Embryonic facial prominence (tissue), 1 donor: Measurements from ENCODE around the gene KIAA1755.

Source experiments
- DNase-seq: peaks from one replicate; pipeline ENCODE4 v3.0.0-alpha.2; 2016; ENCODE audit errors: extremely low spot score

The KIAA1755 gene, protein sequence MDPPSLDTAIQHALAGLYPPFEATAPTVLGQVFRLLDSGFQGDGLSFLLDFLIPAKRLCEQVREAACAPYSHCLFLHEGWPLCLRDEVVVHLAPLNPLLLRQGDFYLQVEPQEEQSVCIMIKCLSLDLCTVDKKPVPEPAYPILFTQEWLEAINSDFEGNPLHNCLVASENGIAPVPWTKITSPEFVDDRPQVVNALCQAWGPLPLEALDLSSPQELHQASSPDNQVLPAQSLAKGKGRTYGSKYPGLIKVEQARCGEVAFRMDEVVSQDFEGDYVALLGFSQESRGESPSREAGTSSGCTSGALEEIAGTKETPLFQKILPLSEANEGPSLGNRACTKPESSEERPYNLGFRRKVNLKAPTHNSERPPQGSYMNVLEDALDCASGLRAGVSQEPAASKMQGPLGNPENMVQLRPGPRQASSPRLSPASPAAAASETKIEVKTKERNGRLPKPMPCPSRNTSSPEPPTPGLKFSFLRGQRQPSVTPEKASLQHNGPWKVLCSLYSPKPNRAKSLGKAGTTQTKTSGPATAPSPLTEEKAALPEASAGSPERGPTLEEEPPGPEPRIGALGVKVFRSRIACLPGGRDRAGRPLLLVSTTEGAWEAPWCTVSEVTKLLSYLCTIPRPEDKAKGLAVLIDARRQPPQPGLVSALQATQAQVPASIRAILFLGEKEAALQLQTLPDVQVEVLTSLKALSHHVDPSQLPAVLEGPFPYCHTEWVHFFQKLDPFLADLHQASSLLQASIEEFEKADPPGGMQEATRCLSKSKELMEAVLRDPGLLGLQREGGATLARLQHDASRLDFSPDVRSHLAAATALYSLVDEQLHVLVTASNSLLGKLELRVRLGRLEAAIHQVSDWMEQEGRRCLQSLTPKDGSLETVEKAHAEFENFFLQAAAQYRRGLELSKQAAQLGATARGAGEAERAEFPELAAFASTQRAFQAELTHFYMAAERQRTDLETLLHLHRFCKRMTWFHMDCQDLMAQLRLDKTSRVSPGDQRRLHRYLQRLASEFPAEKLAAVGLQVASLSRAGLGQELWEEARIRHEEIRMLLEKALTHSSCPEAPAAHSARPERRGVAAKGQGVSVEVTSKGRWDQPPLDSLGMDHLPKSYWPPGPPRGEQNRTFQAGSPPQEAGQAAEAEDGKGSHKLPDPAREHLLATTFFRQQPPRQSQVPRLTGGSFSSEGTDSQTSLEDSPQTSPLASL

DNA sequence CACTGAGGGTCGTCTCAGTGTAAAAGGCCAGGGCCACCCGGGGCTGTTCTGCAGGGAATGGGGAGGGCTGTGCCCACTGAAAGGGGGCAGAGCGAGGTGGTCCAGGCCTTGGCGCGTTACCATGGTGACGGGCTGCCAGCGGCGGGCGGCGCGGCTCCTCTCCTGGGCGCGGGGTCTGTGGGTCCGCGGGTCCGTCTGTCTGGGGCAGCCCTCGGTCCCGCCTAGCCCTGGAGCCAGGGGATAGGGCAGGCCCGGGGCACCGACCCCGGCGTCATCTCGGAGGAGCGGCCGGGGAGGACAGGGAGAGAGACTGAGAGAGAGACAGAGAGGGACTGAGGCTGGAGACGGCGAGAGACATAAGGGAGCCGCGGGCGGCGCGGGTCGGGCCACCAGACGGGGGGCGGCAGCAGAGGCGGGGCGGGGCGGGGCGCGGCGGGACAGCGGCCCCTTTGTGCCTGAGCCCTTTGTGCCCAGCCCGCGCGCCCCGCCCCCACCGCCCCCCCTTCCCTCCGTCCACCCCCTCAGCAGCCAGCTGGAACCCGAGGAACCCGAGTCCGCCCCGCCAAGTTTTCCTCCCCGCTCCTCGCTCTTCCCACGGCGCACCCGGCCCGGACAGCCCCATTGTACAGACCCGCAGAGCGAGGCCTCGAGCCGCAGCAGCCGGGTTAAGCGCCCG, at the start of gene KIAA1755:
Gene KIAA1755, minus strand, starts transcription at position 358 of the 676 bp plus-strand sequence. Its CDS starts 235 bp downstream, at position 123.
- peak; percentile 80 for DNase-seq

DNA sequence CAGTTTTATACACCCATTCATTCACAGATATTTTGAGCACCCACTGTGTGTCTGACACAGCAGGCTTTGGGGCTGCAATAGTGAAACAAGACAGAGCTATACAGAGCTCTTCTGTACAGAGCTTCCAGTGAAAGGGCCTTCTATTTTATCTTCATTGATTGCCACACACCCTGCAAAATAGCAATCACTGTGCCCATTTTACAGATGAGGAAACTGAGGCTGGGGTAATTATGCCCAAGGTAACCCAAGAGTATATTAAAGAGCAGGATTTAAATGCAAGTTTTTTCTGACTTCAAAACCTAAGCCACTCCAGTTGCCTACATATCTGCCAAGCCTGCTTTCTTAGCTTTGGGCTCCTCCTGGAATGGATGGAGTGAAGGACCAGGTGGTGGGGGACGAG, 47.9 kb upstream of the KIAA1755 start:
- DNase-seq: no peak

DNA sequence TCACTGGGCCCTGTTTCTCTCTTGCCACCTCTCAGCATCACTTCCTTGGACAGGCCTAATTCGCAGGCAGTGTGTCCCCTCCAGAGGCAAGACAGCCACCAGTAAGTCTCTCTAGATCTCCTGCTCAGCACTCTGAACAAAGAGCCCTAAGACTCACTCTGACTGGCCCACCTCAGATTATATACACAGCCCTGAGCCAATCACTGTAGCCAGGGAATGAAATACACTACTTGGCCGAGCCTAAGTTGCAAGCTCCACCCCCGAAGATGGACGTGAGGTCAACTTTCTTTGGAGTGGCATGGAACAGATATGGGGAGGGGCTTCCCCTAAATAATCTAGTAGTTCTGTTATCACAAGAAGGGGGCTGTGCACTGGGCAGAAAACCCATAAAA, 47.5 kb upstream of the KIAA1755 start:
- DNase-seq: no peak

DNA sequence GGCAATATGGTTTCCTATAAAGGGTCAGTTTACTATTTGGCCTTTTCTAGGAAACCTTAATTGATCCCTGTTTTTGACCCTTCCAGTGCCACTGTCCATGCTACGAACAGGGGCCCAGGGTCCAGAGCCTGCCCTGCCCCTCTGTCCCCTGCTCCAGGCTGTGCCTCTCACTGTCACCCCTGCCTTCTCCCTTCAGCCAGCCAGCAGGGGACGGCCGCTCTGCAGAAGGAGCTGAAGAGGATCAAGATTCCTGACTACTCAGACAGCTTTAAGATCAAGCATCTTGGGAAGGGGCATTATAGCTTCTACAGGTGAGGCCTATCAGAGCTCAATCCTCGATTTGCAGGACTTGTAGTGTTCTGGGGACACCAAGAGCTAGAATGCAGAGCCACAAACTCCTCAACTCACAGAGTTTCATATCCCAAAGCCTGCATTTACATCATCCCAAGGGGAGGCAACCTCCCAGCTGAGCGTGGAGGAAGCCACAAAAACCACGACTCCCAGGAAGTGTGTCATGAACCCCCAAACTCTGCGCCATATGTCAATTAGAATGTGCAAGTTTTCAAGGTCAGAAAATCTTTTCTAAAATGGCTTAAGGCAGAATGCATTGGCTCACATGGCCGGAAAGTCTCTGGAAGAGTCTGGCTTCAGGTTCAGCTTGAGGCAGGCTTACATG, 47.0 kb upstream of the KIAA1755 start:
- no peak for DNase-seq

DNA sequence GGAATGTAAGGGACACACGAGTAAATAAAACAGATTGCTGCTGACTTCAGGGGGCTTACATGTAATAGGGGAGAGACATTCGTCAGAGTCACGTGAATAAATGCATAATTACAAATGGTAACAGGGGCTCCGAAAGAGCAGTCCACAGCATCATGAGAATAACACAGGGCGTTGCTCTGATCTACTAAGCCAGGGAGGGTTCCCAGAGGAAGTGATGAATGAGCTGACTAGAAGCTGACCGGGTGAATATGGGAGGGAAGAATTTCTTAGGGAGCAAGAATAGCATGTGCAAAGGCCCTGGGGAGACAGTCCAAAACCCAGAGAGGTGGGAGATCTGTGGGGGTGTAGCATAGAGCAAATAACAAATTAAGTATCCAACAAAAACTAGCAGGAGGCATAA, 45.8 kb upstream of the KIAA1755 start:
- DNase-seq: no peak

DNA sequence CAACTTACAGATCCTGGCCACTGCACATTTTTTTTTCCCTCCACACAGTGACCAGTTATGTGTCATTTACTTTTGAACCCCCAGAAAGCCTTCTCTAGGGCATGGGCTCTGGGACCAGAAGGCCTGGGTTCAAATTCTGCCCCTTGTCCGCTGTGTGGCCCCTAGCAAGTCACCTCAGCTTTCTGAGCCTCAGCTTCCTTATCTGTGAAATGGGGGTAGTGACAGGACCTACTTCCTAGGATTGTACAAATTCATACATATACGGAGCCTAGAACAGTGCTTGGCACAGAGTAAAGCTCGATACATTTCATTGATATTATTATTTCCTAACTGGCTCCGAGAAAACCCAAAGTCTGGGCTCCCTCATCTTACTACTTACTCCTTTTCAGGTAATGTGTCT, 45.0 kb upstream of the KIAA1755 start:
- no peak for DNase-seq

DNA sequence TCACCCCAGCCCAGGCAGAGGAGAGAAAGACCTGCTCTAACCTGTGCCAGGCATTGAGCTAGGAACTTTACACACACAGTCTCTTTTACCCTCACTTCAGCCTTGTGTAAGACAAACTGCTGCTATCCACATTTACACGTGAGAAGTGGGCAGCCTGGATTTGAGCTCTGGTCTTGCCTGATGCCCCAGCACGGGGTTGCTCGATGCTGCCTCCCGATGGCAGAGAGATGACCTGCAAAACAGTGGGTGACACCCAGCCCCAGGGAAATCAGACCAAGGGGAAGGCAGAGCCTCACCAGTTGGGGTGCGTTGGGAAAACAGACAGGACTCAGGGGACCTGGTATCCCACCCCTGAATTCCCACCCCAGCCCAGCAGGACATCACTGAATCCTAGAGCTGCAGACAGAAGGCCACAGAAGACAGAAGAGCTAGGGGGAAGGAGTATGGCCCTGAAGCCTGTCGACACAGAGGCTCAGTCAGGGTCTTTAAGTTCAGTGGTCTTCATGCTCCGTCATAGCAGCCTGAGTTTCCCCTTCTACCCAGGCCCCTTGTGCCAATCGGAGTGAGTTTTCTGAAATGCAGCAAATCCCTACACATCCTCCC, 44.4 kb upstream of the KIAA1755 start:
- DNase-seq: no peak

DNA sequence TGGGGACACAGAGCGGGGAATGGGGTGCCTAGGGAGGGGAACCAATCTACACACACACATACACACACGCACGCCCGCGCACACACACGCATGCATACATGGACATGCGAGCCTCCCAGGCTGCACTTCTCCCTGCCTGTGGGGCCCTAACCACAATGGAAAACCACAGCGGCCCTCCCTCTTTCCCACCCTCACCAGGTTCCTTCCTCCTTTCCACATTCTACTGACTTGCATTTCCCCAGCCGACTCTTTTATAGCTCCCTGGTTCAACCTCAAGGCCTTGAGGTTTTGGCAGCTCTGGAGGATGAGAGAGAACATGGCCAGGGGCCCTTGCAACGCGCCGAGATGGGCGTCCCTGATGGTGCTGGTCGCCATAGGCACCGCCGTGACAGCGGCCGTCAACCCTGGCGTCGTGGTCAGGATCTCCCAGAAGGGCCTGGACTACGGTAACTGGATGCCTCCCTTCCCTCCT, 43.4 kb upstream of the KIAA1755 start, which contains the start of gene BPI:
Gene BPI, plus strand, starts transcription at position 249 of the 472 bp plus-strand sequence. Its CDS starts 68 bp downstream, at position 317.
- DNase-seq: peak; percentile 29

DNA sequence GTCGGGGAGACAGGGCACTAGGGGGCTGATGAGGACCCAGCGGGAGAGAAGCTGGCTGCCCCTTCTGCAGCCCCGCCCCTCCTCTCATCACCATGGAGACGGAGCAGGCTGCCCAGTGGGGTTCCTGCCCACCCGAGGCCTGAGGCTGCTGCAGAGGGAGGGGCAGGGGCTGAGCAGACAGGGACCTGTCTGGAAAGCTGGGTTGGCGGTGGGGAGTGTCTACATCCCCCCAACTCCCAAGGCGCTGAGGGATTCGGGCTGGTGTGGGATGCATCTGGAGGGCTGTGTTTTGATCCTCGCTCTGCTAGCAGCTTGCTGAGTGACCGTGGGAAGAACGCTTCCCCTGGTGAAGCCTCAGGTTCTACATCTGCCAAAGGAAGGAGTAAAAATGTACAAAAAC, 42.3 kb upstream of the KIAA1755 start:
- DNase-seq: no peak

DNA sequence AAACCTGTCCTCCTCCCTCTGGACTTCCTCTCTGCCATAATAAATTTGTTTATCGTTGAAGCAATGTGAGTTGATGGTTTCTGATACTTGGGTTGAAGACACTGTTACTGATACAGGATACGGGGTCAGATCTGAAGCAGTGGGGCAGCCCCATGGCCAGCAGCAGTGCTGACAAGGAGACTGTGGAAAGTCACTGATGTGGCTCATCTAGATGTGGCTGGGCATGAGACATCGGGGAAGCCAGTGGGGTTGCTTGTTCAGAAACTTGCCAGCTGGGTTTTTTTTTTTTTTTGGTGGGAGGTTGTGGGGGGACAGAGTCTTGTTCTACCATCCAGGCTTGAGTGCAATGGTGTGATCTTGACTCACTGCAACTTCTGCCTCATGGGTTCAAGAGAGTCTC, 40.8 kb upstream of the KIAA1755 start:
- no peak for DNase-seq

DNA sequence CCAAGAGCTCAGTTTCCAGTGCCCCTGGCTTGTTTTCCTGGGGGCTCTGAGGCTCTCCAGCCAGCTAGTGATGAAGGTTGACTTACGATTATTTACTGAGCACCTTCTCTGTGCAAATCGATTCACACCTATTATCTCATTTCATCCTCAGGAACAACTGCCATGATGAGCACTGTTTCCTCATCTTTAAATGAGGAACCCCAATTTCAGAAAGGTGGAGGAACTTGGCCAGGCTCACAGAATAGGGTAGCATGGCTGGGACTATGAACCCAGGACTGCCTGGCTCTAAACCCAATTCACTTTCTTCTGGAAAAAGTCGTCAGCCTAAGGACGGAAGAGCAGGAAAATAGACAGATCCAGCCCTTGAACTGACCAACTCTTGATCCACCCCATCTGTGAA, 39.9 kb upstream of the KIAA1755 start:
- no peak for DNase-seq

DNA sequence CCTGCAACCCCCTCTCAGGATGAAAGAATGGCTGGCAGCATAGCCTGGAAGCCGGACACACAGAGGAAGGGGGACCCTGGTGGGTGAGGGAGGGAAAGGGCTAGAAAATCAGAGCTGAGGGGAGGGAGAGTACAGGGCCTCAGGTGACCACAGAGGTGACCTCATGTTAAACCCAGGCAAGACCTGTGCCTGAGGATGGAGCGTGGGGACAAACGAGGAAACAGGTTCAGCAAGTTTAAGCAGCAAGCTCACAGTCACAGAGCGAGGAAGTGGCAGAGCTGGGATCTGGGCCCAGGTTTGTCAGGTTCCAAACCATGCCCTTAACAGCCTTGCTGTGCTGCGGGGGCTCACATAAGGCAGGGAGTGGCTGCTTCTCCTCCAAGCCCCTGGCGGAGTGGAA, 39.4 kb upstream of the KIAA1755 start:
- DNase-seq: no peak

DNA sequence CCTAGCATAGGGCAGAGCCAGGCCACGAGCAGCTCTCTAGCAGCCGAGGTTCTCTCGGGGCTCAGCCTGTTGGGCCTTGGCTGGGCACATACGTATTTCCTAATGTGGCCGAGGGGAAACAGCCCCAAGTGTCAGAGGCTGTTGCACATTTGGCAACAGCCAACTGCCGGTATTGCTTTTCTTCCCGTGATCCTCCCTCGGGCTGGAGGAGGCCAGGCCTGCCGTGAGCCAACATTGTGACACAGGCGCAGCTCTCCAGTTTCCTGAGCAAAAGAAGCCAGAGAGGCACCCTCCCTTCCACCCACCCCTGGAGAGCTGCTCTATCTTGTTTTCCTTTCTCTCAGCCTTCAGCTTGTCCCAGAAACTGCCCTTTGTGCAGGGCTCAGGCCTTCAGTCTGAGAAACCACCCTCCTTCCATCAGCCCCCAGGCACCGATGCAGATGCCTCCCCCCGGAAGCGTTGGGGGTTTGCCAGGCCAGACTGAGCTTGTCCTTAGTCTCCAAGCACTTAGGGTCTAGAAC, 38.3 kb upstream of the KIAA1755 start:
- no peak for DNase-seq

DNA sequence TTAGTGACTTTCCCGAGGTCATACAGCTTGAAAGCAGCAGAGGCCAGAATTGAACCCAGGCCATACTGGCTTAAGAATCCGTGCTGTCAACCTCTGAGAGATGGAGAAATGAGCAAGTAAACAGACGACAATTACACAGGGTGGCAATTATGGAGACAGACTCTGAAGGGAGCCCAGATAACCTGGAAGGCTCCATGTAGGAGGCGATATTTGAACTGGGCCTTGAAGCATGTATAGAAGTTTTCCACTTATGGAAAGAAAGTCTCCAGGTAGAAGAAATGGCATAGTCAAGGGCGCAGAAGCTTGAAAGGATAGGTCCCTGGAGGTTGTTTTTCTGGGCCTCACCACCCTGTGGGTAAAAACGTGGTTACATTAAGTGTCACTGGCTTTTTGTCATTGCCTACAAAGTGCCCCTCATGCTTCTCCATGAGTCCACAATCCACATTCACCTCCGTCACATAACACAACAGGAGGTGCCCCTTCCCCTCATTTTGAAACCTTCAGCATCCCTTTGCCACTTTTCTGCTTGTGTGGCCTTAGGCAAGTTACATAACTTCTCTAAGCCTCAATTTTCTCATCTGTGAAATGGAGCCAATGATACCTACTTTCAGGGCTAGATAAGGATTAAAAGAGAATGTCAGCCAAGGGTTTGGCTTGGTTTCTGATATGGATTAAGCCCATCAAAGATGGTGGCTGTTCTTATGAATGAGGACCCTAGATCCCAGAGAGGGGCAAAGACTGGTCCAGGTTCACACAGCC, 37.6 kb upstream of the KIAA1755 start:
- no peak for DNase-seq

DNA sequence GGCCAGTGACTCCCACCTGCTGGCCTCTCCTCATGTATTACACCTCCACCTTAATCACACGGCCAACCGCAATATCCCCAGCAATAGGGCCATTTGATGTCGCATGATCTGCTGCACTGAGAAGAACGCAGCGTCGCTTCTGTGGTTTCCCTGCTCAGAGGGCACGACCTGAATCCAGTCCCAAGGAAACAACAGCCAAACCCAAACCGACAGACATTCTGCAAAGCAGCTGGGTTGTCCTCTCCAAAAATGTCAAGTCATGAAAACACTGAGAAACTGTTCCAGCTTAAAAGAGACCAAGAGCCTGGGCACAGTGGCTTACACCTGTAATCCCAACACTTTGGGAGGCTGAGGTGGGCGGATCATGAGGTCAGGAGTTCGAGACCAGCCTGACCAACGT, 35.9 kb upstream of the KIAA1755 start:
- DNase-seq: no peak

DNA sequence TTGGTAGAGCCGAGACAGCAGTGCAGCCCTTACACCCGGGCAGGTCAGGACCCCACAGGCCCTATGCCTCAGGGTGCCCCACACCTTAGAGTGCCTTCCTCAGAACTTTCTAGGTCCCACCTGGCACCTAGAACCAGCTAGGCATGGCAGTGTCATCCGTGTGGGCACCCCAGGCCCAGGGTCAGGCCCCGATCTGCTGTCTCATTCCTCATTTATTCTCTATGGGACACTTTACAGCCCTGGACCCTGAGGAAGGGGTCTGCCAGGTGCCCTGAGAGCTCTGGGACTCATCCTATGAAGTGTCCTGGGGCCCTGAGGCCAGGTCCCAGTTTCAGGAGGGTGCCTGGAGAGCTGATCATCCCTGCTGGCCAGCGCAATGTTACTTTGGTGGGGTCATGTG, 35.3 kb upstream of the KIAA1755 start:
- no peak for DNase-seq

DNA sequence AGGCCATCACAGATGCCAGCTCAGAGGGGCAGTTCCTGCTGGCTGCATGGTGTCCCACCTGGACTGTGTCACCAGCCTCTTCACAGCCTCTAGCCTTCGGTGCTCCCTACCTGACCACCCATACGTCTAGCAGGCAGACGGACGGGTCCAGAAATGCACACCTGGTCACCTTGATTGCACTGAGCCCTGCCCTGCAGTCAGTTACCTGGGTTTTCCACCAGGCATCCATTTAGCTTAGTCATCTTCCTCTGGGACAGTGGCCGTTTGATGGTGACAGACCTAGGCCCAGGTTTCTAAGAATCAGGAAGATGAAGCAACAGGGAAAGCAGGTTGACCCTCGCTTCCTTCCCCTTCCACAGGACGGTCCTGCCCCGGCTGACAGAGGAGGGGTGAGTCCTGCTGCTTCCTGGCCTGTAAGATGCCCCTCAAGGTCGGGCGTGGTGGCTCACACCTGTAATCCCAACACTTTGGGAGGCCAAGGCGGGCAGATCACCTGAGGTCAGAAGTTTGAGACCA, 33.6 kb upstream of the KIAA1755 start:
- DNase-seq: no peak

DNA sequence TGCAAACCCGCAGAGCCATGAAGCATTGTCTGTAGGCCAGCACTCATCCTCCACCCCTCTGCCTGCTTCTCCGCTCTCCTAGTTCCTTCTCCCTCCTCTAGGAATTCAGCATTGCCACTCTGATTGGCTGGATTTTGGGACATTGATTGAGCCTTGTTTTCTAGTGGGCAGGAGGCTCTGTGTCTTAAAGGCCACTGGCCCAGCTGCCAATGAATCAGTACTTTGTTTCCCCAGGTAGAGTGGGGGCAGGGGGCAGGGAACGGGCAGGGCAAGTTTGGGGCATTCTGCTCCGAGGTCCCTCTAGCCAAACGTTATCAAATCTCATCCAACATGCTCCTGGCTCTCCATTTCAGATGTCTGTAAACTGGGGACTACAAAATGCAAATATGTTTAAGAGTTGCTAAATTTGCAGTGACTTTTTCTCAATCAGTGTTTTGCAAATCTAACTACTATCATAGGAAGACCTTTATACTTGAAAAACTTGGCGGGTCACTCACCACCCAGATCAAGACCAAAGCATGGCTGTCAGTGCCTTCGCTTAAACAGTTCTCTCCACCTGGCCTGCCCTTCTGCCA, 33.0 kb upstream of the KIAA1755 start:
- no peak for DNase-seq

DNA sequence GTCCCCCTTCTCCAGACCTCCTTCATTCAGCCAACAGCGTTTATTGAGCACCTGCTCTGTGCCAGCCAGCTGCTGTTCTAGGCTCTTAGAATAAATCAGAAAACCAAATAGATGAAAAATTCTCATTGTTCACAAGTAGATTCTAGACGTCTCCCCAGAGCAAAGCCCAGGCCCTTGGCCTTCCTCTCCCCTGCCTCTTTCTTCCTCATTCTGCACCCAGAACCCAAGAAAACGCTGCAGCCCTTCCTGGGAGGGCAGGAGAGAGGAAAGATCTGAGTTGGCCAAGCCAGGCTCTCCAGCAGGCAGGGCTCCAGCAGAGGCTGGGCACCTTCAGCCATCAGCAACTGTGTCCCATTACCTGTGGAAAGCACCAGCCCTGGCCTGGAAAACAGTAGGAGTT, 31.4 kb upstream of the KIAA1755 start:
- no peak for DNase-seq
